Keratinocyte (primary cell): ENCODE results near the gene SOCS4. TPM values are rescaled to one million over a fixed set of nuclear protein-coding genes. Genes with fewer than 3 reads are reported as not detected.
"Not testable (repeated sequence)": the region's sequence is repeated elsewhere in the genome, so short reads cannot be mapped to it uniquely, and the experiment has no call there.

Experiments used
- DNase-seq: peaks from one replicate; pipeline ENCODE4 v3.0.0-alpha.2; 2011; ENCODE audit warnings: low read depth, missing footprints, low spot score
- FAIRE-seq: peaks from 2 replicates; lab custom pipeline; 2011; peaks lifted over from hg19 to GRCh38; lab: Jason Lieb, UNC
- H2AFZ ChIP-seq: 2 replicates; pipeline ENCODE4 v1.6.0; 2012; ENCODE audit warnings: low read length, control low read depth, inconsistent platforms; ENCODE audit not compliant: control insufficient read depth
- H3K27ac ChIP-seq: 2 replicates; pipeline ENCODE4 v1.5.1; 2011; ENCODE audit warnings: low read length; ENCODE audit not compliant: control insufficient read depth, insufficient read depth
- H3K27me3 ChIP-seq: 3 replicates; pipeline ENCODE4 v1.6.0; 2011; ENCODE audit warnings: low read length; ENCODE audit not compliant: control insufficient read depth, insufficient read depth; ENCODE audit errors: extremely low read depth
- H3K36me3 ChIP-seq, 2 experiments: 2 replicates in 1 of 2; 3 replicates in 1 of 2; pipeline ENCODE4 v1.5.1; 2011; ENCODE audit warnings: low read length in 2 of 2, mild to moderate bottlenecking in 1 of 2; ENCODE audit not compliant: control insufficient read depth in 2 of 2, insufficient read depth in 2 of 2; ENCODE audit errors: extremely low read depth in 1 of 2
- H3K4me1 ChIP-seq: 3 replicates; pipeline ENCODE4 v1.5.1; 2011; ENCODE audit warnings: low read length; ENCODE audit not compliant: control insufficient read depth, insufficient read depth; ENCODE audit errors: extremely low read depth
- H3K4me2 ChIP-seq: 3 replicates; pipeline ENCODE4 v1.6.0; 2011; ENCODE audit warnings: low read depth, low read length; ENCODE audit not compliant: control insufficient read depth, insufficient read depth; ENCODE audit errors: extremely low read depth
- H3K4me3 ChIP-seq, 3 experiments: fragments of 200-600 bp in 1 of 3; sonication (generic) in 1 of 3; 2 replicates in 2 of 3; 3 replicates in 1 of 3; pipeline ENCODE4 v1.5.1; 2011 to 2016; ENCODE audit warnings: low read length in 3 of 3, mild to moderate bottlenecking in 3 of 3, control low read depth in 2 of 3, inconsistent platforms in 1 of 3, low read depth in 1 of 3, mixed read lengths in 1 of 3, mixed run types in 1 of 3, moderate library complexity in 1 of 3; ENCODE audit not compliant: control insufficient read depth in 2 of 3, insufficient read depth in 2 of 3; ENCODE audit errors: extremely low read depth in 1 of 3
- H3K79me2 ChIP-seq: 2 replicates; pipeline ENCODE4 v1.6.0; 2012; ENCODE audit warnings: low read length; ENCODE audit not compliant: control insufficient read depth, insufficient read depth
- H3K9ac ChIP-seq: 3 replicates; pipeline ENCODE4 v1.6.0; 2011; ENCODE audit warnings: low read length; ENCODE audit not compliant: control insufficient read depth, insufficient read depth; ENCODE audit errors: extremely low read depth
- H3K9me1 ChIP-seq: 3 replicates; pipeline ENCODE4 v1.6.0; 2011; ENCODE audit warnings: low read length; ENCODE audit not compliant: control insufficient read depth, insufficient read depth; ENCODE audit errors: extremely low read depth
- H3K9me3 ChIP-seq: 2 replicates; pipeline ENCODE4 v1.5.1; 2012; ENCODE audit warnings: low read depth, low read length; ENCODE audit not compliant: control insufficient read depth
- H4K20me1 ChIP-seq: 3 replicates; pipeline ENCODE4 v1.6.0; 2011; ENCODE audit warnings: low read length; ENCODE audit not compliant: control insufficient read depth, insufficient read depth; ENCODE audit errors: extremely low read depth
- CTCF ChIP-seq, 3 experiments: IDR thresholded peaks in 1 of 3; conservative IDR thresholded peaks in 1 of 3; optimal IDR thresholded peaks in 1 of 3; 2 replicates in 2 of 3; 3 replicates in 1 of 3; pipeline versions ENCODE3 to v1.5.1; 2011; ENCODE audit warnings: low read length in 3 of 3, mild to moderate bottlenecking in 3 of 3, moderate library complexity in 2 of 3, control low read depth in 1 of 3, inconsistent platforms in 1 of 3; ENCODE audit not compliant: insufficient read depth in 2 of 3; ENCODE audit errors: extremely low read depth in 1 of 3
- EZH2 ChIP-seq: IDR thresholded peaks from one replicate; pipeline ENCODE4 v1.6.1; 2012; ENCODE audit warnings: inconsistent platforms, mild to moderate bottlenecking, low read length, moderate library complexity
- dilution Hi-C: fragments of 300-500 bp; cut with MboI; formaldehyde crosslinking; loops from one replicate; pipeline ENCODE4 v1.7.0; 2020; ENCODE audit warnings: low sequenced_read_pairs; ENCODE audit not compliant: extremely low pct_ligation_motif_present
- polyA plus RNA-seq, 5 experiments: library from polyadenylated mRNA; depleted of rRNA in 3 of 5; stranded (reverse) in 3 of 5; stranded (forward) in 1 of 5; unstranded in 1 of 5; fragments of >200 nt; gene quantifications; 1 replicate in 1 of 5; 2 replicates in 3 of 5; 3 replicates in 1 of 5; pipeline versions ENCODE4 v1.2.1 to v1.2.3, GENCODE V29; 2011 to 2012; ENCODE audit warnings: missing spikeins in 2 of 5, low read depth in 1 of 5, low replicate concordance in 1 of 5

SOCS4 gene
- polyA plus RNA-seq, 1 donor (not counting 4 experiments of a cell fraction or from before 2014, with no cell fraction given) = 14.1 TPM

DNA sequence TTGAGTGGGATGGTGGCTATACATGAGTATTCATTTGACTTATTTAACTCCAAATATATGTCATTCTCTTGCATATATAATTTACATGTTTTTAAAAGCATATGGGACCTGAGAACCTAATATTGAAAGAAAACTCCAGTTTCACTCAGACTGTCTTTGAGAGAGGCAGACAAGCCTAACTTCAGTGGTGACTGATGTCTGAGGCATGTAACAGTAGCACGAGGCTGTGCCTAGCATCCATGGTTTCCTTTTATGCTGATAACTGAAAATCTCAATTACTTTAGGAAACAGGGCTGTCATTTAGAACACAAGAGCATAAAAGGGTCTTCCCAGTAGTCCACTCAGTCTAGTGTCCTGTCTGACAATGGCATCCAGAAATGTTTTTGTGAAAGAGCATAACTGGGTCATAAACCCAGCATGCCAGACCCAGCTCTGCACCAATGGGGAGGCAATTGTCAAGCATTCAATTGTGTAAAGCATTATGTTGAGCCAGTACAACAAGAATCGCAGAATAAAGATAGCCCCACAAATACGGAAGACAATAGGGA is 48.7 kb downstream of the SOCS4 start:
- Histone ChIP-seq H3K9ac (peak overlapping the region; percentile 58), H2AFZ (peak overlapping the region; percentile 47), H3K36me3 (no peaks in the 10 kb centered on the region), H4K20me1 (no peaks in the 10 kb centered on the region), H3K9me1 (no peaks in the 10 kb centered on the region), H3K4me1 (peaks cover 73% of the 10 kb centered on the region), H3K79me2 (no peaks in the 10 kb centered on the region), H3K9me3 (no peaks in the 10 kb centered on the region), H3K4me2 (peak overlapping the region; percentile 52), H3K27ac (peak overlapping the region; percentile 98), H3K4me3 (no peak overlapping the region), H3K27me3 (no peaks in the 10 kb centered on the region)
- no peak for TF ChIP-seq CTCF (optimal IDR thresholded peaks at IDR 0.05 in 1 of 3, IDR thresholded peaks at IDR 0.05 in 1 of 3, conservative IDR thresholded peaks at IDR 0.05 in 1 of 3; ENCODE audit: extremely low read depth in 1 of 3, insufficient read depth in 2 of 3, low read length in 3 of 3)
- TF ChIP-seq EZH2 = no peak
- DNase-seq (no peak), FAIRE-seq (peak; percentile 34)
- dilution Hi-C loops = no loop called here

- peak overlapping the region; percentile 65 for H3K4me2 ChIP-seq
- no peak for TF ChIP-seq CTCF (optimal IDR thresholded peaks at IDR 0.05 in 1 of 3, IDR thresholded peaks at IDR 0.05 in 1 of 3, conservative IDR thresholded peaks at IDR 0.05 in 1 of 3; ENCODE audit: extremely low read depth in 1 of 3, insufficient read depth in 2 of 3, low read length in 3 of 3)
- TF ChIP-seq EZH2 = no peak
- H3K9ac ChIP-seq = peak overlapping the region; percentile 82
- peak overlapping the region in 2 of 3 experiments; percentile 12 to 27 for H3K4me3 ChIP-seq
- peak overlapping the region; percentile 39 for H2AFZ ChIP-seq
- H3K4me1 ChIP-seq = peaks cover 58% of the 10 kb centered on the region
- H3K9me3 ChIP-seq = no peaks in the 10 kb centered on the region
- no peaks in the 10 kb centered on the region for H4K20me1 ChIP-seq
- H3K36me3 ChIP-seq = no peaks in the 10 kb centered on the region
- dilution Hi-C loops = no loop called here
- FAIRE-seq = peak; percentile 98
- H3K79me2 ChIP-seq = no peaks in the 10 kb centered on the region
- H3K9me1 ChIP-seq = no peaks in the 10 kb centered on the region
- peak overlapping the region; percentile 98 for H3K27ac ChIP-seq
- peak; percentile 95 for DNase-seq
- no peaks in the 10 kb centered on the region for H3K27me3 ChIP-seq
These were observed 50.4 kb downstream of the SOCS4 start for GRCh38 chr14:55077170-55078151.

GRCh38 chr14:55079961-55080360 is 52.9 kb downstream of the SOCS4 start:
- dilution Hi-C loops, FAIRE-seq: not testable (repeated sequence)

More at GRCh38 chr14:55079961-55080360, 52.9 kb downstream of the SOCS4 start:
- H3K27ac ChIP-seq, H4K20me1 ChIP-seq, H3K9me1 ChIP-seq, DNase-seq, H3K4me2 ChIP-seq, H3K4me3 ChIP-seq, H3K9ac ChIP-seq, H3K9me3 ChIP-seq, H3K79me2 ChIP-seq, H3K27me3 ChIP-seq, H2AFZ ChIP-seq, H3K36me3 ChIP-seq: not testable (repeated sequence)
- H3K4me1 ChIP-seq = peaks cover 33% of the 10 kb centered on the region
